GM20431 (cell line): Measurements from ENCODE around the gene ZBTB45.

Experiments
- in situ Hi-C: fragments of 300-500 bp; cut with MseI, MboI; formaldehyde crosslinking; loops from one replicate; pipeline ENCODE4 v1.15.0; 2020; ENCODE audit warnings: low sequenced_read_pairs; ENCODE audit not compliant: unreplicated experiment

ZBTB45 gene

DNA sequence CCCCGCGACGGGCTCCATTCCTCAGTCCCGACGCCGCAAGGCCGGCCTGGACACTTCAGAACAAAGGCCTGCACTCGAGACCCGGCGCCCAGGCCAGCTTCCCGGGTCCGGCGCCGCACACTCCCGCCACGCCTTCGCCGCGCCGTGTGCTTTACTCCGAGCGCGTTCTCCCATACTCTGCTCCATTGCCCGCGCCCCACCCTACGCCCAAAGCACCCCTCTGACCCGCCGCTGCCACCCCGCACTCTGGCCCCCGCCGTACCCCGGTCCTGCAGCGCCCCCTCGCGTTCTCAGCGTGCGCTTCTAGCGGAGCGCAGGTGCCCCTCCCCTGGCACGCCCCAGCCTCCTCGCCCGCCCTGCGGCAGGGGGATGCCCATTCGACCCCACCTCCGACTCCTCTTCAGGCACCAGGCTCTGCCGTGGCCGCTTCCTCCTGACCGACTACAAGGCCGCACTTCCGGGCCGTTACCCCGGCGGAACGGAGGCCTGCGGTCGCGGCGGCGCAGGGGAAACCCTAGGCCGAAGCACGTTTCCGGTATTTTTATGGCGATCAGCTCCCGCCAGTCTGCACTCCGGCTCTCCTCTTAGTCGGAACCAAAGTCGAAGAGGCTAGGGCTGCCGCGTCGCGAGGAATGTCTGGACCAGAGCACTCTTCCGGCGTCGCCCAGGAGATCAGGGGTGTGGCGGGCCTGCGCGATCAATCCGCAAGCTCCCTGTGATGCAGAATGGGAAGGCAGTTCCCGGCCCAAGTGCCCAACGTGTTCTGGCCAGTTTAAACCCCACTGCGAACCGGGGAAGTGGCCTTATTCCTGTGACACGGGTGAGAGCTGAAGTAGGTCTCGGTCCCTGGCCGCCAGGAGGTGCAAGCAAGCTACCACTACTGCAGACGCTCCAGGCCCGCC is at the start of gene ZBTB45:
TSS of gene ZBTB45 (minus strand) at position 456 of the 902 bp plus-strand sequence. CDS start 2,137 bp downstream, outside the sequence.
- in situ Hi-C loops: no loop called here

DNA sequence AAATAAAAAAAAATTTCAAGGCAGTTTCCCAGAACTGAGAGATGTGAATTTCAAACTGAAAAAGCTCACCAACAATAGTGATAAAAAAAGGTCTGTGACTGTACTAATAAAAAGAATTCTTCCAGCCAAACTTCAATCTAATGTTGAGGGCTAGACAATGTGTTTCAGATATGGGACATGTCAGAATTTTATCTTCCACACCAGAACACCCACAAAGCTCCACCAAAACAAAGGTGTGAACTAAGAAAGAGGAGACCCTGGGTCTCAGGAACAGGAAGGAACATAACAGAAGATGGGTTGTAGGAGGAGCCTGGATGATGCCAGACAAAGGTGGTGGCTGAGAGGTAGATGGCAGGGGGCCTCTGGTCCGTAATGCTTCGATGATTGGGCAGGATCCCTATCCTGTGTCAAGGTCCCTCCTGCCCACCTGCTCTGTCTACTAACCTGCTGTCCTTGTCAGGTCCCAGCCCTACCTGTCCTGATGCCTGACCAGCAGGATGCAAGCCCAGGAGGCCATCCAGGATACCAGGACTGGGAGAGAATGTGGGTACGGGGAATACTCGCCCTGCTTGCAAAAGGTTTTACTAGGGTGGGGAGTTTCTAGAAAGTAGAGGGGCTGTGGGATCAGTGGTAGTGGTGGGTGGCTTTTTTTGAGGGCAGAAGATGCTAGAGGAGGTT is 49.0 kb upstream of the ZBTB45 start:
- in situ Hi-C loops: no loop called here

DNA sequence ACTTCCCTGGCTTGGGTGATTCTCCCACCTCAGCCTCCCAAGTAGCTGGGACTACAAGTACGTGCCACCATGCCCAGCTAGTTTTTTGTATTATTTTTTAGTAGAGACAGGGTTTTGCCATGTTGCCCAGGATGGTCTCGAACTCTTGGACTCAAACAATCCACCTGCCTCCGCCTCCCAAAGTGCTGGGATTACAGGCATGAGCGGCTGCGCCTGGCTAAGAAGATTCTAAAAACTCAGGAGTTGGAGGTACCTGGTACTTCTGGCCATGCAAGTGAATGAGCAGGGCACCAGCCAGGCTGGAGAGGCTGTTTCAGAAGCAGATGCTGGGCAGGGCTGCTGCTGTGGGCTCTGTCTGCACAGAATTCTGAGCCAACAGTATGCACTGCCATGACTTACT is 47.4 kb upstream of the ZBTB45 start:
- in situ Hi-C loops: no loop called here

DNA sequence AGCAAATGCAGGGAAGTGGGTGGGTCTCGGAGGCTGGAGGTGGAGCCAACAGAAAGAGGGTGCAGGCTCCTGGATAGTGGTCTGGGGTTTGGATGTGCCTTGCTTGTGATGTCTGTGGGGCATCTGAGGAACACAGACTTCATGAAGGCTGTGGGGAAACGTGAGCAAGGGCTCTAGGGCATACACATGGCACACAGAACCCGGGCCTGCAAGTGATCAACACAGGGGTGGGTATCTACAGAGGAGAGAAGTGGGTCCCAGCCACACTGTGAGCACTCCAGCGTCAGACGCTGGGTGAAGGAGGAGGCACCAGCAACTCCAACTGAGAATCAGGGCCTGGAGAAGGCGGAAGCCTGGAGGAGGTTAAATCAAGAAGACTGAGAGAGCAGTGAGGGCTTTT is 44.2 kb upstream of the ZBTB45 start:
- in situ Hi-C loops: no loop called here

DNA sequence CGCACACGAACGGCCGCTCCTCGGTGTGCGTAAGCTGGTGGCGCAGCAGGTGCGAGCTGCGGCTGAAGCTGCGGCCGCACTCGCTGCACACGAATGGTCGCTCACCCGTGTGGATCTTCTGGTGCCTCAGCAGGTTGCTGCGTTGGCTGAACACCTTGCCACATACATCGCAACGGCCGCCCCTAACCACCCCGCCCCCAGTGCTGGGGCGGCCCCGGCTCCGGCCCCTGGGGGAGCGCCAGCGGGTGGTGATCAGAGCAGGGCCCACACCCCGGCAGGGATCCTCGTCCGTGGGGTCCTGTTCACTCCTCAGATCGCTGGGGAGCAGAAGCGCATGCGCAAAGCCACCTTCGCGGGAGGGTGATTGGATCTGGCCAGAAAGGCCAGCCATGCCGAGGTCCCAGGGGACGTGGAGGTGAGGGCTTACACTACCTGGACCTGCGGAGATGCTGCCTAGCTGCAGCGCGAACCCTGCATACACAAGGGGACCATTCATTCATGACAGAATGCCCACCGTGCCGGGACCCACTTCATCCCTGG is 43.5 kb upstream of the ZBTB45 start:
- in situ Hi-C loops: no loop called here

DNA sequence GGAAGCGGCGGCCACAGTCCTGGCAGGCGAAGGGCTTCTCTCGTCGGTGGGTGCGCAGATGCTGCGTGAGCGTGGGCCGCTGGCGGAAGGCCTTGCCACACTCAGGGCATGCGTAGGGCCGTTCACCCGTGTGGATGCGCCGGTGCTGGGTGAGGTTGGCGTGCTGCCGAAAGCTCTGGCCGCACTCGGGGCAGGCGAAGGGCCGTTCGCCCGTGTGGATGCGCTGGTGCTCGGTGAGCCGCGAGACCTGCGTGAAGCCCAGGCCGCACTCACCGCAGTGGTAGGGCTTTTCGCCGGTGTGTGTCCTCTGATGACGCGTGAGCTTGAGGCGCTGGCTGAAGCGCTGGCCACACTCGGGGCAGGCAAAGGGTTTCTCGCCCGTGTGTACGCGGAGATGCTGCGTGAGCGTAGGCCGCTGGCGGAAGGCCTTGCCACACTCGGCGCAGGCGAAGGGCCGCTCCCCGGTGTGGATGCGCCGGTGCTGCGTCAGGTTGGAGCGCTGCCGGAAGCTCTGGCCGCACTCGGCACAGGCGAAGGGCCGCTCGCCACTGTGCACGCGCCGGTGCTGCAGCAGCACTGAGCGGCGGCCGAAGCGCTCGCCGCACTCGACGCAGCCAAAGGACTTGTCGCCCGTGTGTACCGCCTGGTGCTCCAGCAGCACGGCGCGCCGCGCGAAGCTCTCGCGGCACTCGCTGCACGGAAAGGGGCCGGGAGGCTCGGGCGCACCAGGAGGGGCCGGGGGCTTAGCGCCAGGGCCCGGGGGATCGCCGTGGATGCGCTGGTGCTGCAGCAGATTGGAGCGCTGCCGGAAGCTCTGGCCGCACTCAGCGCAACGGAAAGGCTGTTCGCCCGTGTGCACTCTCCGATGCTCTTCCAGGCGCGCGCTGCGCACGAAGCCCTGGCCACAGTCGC is 42.8 kb upstream of the ZBTB45 start:
- in situ Hi-C loops: no loop called here

DNA sequence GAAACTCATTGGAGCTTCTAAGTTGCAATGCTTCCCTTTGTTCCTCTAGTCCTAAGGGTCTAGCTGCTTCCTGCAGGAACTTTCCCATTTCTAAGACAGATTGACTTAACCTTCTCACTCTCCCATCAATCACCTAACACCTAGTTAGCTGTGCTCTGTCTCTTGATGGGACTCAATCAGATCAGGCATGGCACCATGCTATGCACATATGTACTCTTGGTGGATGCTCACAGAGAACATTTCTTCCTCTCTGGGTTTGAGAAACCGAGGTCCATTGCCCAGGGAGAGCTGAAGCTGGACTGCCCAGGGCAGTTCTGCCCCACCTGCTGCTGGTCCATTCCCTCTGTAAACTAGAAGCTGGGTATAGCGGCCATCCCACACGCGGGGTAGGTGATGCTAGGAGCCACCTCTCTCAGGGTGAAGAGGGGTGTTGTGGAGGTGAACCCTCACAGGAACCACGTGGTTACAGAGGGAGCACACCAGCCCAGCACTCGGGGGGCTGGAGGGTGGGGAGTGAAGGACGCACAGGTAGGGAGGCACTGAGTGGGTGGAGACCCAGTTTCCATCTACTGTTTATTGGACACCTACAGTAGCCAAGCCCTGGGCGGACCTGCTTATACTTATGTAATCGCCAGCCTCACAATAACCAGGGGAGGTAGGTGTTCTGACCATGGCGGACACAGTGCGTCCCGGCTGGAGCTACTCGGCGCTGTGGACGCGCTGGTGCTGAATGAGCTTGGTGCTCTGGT is 41.9 kb upstream of the ZBTB45 start:
- in situ Hi-C loops: no loop called here

DNA sequence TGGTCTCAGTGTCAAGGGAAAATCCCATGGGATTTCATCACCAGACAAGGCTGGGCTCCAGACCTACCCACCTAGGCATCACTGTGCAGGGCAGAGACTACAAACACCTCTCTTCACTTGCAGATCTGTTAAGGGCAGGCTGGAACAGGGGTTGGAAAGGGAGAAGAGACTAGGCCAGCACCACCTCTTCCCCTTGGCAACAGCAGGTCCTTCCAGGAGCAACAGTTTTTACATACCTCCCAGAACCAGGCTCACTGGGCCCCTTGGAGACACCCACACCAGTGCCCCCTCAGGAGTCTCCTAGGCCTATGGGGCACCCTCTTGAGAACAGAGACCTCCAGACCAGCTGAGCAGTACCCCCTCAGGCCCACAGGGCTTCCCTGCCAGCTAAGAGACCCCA is 41.3 kb upstream of the ZBTB45 start:
- in situ Hi-C loops: no loop called here

DNA sequence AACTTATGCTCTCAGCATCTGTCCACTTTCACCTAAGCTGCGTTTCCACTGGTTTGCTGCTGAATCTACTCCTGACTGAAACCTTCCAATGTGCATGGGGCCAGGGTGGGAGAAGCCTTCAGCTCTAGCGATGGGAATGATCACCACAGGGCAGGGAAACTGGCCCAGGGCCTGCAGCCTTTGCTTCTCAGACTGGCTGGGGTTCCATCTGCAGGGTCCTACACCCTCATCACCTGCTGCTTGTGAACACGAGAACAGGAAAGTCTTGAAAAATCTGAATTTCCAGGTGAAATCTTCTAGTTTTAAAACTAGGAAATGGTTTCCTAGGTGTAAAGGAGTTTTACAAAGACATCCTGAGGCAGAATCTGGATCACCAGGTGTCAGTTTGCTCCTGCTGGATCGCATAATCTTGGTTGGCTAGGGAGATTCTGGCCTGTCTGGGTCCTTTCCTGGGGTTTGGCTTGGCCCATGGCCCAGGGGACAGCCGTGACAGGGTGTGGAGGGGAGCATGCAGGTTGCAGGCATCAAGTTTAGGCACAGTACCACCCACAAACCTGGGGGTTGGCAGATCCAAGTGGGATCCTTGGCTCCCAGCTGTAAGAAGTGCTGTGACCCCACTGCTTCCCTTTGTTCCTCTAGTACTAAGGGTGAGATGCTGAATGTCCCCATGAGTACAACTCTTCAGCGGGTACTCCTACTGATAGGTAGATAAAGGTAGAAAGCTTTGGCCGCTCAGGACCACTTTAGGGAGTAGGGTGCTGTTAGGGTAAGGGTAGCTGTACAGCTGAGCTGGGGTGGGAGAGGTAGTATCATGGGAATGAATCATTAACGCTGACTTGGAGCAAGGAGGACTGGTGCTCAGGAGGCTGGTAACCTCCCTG is 40.6 kb upstream of the ZBTB45 start:
- in situ Hi-C loops: no loop called here

DNA sequence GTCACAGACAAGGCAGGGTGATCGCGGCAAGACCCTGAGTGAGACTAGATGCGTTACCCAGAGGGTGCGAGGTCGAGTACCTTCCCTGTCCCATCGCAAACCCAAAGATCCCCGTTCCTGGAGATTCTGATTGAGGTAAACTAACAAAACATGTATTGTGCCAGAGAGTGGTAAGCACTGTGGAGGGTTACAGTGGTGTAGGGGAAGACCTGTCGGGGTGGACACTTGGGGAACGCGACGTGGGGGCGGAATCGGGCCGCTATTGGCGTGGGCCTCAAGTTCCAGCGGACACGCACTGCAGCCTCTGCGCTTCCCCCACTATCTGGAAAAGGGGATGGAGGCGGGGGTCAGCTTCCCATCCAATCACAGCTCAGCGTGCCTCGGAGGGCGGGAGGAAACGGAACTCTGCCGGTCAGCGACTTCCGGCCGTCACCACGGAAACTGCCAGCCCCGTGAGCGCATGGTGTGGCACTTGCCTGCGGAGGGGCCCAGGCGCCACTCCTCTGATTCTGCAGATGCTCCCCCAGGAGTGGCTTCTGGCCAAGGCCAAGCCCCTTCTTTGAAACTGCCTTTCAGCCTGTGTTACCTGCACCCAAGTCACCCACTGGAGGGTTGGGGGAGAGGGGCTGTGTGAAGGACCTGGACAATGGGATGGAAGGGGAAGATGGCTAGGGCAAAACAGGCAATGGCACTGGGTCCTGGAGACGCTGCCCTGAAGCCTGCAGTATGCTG is 39.8 kb upstream of the ZBTB45 start:
- in situ Hi-C loops: no loop called here

DNA sequence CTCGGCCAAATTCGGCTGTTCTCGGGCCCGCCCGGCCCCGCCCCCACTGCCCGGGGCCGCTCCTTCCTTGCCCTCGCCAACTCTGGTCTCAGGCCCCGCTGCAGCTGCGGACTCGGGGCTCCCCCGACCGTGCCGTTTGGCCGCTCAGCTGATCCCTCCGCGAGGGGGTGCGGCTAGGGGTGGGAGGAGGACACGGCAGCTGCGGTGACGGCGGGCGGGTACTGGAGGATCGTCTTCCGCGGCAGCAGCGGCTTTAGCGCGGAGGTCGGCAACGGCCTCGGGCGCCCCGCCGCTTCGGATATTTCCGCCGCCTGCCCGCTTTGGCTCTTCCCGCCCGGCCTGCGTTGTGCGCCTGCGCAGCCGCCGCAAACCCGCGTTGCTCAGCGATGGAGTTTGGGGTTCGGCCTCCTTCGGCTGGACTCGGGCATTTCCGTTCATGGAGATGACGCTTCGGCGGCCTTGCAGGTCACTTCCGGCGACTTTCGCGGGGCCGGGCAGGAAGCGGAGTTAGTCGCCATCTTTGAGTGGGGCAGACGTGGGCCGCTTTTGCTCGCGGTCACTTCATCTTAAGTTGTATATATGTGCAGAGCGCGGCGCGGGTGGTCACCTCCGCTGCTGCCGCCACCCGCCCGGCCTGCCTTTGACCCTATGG is 39.1 kb upstream of the ZBTB45 start:
- in situ Hi-C loops: no loop called here

DNA sequence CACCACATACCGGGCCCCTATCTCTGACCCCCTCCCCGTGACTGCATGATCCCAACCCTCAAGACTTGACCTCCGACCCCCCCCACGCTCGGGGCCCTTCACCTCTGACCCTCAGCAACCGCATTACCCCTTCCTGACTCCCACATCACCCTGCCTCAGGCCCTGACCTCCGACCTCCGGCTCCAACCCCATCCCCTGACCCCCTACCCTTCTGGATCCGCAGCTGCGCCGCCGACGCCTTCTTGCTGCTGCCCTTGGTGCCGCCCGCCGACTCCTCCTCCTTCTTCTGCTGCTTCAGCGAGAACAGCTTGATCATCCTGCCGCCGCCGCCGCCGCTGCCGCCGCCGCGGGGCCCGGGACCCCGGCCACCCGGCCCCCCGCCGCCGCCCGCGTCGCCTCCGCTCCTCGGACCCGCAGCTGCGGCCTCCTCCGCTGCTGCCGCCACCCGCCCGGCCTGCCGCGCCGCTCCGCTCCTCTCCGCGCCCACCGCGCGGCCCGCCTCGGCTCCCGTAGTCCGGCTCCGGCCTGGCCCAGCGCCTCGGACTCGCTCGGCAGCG is 38.5 kb upstream of the ZBTB45 start, which contains the start of gene UBE2M:
TSS of gene UBE2M (minus strand) at position 546 of the 557 bp plus-strand sequence. CDS start at position 316, 230 bp downstream.
- in situ Hi-C loops: no loop called here

DNA sequence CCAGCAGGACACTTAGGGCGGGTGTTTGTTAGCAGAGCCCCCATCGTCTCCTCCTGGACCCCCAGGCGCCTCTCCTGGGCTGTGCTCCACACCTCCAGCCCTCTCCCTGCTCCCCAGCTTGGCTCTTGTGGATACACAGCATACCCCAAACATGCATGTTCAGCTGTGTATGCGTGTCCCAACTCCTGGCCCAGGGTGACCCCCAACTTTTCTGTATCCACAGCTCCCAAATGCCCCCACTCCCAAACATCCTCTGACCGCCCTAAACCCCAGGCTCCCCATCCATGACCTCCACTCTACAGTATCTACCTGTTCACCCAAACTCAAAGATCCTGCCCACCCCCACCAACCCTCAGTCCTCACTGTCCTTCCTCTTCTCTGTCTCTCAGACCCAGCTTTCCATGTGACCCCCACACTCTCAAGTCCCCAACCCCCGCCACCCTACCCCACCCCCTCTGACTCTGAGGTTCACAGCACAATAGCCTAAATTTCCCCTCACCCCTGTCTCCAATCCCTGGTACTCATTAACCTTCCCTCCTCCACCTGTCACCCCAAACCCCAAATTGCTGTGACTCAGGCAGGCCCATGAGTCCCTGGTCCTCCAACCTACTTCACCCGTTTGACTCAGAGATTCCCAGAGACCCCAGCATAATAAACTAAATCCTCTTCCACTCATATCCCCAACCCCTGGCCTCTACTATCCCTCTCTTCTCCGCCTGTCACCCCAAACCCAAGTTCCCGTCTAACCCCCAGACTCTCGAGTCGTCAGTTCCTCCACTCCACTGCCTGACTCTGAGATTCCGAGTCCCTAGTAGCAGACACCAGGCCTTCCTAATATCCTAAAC is 37.8 kb upstream of the ZBTB45 start:
- in situ Hi-C loops: no loop called here

DNA sequence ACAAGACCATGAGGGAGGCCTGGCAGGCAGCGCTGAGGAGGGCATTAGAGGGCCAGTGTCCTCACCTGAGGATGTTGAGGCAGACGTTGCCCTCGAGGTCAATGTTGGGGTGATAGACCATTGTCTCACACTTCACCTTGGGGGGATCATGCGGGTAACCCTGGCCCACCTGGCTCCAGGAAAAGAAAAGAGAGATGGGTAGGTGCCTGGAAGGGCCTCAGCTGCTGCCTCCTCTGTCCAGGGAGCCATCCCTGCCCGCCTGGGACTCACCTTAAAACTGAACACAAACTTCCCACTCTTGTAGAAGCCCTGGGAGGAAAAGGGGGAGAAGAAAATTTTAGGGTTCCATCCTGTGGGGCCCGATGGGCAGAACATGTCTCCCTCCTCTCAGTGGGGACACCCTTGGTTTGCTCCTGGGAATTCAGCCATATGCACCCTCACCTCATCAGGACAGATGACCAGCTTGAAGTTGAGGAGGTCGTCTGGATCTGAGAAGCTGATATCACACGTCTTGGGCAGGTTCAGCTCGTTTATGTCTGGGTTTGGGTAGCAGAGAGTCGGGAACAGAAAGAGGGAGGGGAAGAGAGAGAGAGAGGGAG is 37.1 kb upstream of the ZBTB45 start:
- in situ Hi-C loops: no loop called here

DNA sequence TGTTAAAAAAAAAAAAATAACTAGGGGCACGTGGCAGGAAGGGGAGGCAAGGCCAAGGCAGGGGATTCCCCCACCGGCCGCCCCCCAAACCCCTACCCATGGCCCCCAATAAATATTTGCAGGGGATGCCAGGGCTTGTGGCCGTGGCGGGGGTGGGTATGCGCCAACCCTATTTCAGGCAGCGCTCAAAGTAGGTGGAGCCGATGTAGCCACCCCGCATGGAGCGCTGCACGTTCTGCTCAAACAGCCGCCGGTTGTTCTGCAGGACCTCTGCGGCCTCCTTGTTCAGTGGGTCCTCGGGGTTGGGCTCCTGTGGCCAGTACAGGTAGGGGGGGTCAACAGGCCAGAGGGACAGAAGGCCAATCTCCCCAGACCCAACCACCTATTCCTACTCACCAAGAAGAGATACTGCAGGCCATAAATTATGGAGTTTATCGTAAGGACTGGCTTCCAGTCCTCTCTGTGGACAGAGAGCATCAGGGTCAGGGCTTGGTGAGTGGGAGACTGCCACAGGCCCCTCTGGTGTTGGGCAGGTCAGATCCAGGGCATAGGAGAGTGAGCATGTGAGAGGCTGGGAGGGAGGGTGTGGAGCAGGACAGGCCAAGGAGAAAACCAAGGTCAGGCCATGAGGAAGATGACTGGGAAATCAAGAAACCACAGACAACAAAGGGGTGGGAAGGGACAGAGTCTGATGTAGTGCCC is 36.5 kb upstream of the ZBTB45 start:
- in situ Hi-C loops: no loop called here
